ENCODE results near the gene SOCS2.
"Not testable (repeated sequence)": the region's sequence is repeated elsewhere in the genome, so short reads cannot be mapped to it uniquely, and the experiment has no call there.

The SOCS2 gene

DNA sequence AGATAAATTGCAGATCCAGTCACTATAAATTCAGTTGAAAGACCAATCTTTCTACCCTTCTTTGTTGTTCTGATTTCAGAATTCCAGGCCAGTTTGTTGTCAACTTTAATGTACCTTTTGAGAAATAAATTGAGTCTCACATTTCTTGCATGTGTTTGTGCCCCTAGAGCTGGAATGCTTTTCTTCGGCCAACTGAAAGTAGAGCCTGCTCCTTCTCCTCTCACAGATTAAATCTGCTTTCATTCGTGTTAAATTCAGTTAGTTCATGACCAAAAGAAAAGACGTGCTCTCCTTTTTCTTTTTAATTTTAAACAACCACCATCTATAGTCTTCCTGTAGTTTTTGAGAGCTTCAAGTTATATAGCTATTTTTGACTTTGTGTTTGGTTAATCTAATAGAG lies 22.9 kb downstream of the SOCS2 start:
- no peak for DNase-seq

GRCh38 chr12:93597608-93598007 lies 25.1 kb downstream of the SOCS2 start:
- no peak for DNase-seq

DNA sequence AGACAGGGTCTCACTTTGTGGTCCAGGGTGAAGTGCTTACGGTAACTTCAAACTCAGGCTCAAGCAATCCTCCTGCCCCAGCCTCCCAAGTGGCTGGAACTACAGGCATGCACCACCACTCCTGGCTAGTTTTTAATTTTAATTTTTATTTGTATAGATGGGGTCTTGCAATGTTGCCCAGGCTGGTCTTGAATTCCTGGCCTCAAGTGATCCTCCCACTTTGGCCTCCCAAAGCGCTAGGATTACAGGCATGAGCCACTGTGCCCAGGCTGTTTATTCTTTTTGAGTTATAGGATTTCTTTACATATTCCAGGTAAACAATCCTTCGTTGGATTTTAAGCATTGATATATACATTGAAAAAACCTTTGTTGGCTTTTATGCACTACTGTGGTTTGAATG lies 26.7 kb downstream of the SOCS2 start:
- DNase-seq: no peak

DNA sequence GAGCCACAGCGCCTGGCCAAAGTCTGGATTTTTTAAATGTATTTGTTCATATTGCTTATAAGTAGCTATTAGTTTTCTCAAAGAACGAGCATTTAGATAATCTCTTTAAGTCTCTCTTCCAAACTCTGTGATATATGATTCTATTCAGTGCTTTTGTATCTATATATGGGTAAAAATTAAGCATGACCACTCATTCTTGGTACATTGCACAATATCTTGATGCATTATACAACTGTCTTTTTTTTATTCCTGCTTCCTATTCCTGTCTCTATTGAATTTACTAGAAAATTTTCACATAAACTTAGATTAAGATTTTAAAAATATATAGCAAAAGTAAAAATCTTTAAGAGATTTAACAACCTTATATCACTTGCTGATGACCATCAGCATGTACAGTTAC lies 29.1 kb downstream of the SOCS2 start:
- DNase-seq: no peak

- no peak for DNase-seq
Measured at GRCh38 chr12:93602897-93603668, 30.6 kb downstream of the SOCS2 start.

DNA sequence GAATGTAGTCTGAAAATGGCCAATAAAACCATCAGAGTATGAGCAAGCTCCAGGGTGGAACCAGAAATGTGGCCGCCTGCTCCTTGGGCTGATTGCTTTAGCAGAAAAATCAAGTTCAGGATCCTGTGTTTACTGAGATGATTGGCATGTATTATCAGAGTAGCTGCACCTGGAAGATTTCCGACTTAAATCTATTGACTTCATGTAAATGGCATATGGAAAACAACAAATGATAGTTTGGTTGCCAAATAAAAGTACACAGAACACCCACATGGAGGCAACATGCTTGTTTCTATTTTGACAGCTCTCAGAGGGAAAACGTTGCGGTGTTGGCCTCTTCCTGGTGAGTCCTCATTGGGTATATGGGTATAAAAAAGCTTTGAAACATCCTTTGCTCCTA lies 31.3 kb downstream of the SOCS2 start:
- DNase-seq: no peak

GRCh38 chr12:93608313-93608712 lies 35.8 kb downstream of the SOCS2 start:
- no peak for DNase-seq

DNA sequence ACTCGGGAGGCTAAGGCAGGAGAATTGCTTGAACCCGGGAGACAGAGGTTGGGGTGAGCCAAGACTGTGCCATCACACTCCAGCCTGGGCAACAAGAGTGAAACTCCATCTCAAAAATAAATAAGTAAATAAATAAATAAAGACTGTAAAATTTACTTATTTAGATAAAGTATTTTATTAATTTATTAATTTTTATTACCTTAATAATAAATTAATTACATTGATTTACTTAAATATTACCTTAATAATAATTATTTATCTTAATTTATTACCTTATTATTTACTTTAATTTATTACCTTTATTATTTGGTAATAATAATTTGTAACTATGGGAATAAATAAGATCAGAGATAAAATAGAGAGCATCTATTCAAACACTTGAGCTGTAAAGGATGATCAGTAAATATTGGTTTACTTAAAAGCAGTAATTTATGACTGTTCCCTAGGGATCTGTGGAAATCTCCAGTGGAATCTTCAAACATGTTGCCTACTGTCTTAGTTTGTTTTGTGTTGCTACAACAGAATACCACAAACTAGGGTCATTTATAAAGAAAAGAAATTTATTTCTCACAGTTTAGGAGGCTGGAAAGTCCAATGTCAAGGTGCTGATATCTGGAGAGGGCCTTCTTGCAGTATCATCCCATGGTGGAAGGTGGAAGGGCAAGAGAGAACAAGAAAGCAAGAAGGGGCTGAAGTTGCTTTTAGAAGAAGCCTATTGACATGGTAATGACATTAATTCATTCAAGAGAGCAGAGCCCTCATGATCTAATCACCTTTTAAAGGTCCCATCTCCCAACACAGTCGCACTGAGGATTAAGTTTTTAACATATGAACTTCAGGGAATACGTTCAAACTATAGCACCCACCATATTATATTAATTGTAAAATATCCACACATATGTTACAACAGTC lies 37.1 kb downstream of the SOCS2 start:
- no peak for DNase-seq

DNA sequence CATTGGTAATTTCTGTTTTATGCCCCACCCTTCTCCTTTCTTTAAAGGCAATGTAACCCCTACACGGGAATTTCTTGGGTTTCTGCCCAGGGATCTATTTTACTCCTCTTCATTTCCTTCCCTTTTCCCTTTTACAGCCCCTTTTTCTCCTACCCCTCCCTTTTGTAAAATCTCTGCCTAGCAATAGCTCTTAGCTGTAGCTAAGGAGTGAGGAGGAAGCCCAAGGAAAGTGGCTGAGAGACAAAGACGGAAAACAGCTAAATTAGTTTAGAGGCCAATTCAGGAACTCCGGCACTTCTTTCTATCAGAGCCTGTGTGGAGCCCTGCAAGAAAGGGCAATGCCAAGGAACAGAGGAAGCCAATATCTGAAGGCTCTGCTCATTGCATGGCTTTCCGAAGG lies 40.3 kb downstream of the SOCS2 start:
- DNase-seq: no peak

DNA sequence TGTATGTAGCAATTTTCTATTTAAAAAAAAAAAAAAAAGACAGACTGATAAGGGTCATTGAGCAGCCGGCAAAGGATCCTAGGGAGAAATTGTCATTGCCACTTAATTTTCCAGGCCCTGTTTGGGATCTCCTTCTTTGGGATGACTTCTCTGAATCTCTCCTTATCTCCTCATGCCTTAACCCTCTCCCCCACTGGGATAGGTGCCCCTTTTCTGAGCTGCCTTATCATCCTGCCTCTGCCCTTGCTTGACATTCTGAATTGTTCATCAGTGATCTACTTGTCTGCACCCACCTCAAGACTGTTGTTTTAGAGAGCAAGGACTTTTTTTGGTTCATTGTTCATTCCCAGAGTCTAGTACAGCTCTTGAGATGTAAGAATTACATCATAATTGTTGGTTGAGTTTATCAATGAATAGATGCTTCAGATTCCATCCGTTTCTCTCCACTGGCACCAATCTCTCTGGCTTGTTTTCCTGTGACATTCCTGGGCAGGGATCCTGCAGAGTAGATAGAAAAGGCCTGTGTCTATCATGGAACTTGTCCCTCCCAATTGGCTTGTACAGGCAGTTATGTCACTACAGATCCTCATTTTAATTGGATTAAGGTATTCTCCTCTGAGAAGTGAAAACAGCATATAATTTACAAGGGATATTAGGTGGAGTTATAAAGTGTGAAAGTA lies 42.6 kb downstream of the SOCS2 start:
- no peak for DNase-seq

GRCh38 chr12:93616584-93617101 lies 44.2 kb downstream of the SOCS2 start:
- DNase-seq: no peak

GRCh38 chr12:93618891-93619410 lies 46.5 kb downstream of the SOCS2 start:
- DNase-seq: no peak

- DNase-seq: no peak
Measured at GRCh38 chr12:93621986-93622385, 49.5 kb downstream of the SOCS2 start.

DNA sequence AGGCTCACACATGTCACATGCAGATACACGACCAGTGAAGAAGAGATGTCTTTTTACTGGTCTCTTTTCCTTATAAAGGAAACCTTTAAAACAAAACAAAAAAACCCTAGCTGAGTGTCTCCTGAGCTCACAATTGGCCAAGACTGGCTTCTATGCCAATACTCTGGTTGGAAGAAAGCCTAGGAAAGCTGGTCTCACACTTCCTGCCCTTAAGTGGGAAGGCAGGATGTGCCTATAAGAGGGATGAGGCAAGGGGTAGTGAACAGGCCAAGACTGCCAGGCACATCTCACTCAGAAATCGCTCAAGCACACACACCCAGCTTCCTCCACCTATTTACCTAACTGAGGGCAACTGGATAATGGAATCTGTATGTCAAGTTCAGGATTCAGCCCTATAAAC lies 50.0 kb downstream of the SOCS2 start:
- no peak for DNase-seq

DNA sequence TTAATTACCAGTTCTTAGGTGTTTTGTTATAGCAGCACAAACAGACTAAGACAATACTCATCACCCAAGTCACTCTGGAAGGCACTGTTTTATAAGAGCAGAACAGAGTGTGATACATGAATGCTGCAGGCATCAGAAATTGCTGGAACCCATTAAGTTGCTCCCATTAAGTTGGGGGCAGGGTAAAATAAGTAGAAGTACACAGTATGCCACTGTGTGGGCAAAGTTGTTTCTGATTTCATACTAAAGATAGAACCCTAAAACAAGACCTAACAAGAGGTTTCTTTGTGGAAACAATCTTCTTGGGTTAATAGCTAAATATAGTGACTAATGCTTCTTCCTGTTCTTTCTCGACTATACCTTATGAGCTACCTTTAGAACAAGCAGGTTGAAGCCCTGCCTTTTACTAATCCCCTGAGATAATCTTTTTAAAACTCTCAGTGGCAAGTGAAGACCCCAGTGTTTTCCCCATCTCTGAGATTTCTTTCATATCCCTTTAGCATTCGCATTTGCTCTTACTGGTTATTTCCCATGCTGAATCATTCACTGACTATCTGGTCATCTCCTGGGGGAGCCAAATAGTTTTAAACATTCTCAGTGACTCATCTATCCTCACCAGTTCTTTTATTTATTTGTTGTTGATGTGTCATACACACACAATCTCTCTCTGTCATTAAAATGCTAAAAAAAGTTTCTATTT lies 52.3 kb downstream of the SOCS2 start:
- DNase-seq: no peak

GRCh38 chr12:93625295-93625645 lies 52.8 kb downstream of the SOCS2 start:
- not testable (repeated sequence) for DNase-seq

DNA sequence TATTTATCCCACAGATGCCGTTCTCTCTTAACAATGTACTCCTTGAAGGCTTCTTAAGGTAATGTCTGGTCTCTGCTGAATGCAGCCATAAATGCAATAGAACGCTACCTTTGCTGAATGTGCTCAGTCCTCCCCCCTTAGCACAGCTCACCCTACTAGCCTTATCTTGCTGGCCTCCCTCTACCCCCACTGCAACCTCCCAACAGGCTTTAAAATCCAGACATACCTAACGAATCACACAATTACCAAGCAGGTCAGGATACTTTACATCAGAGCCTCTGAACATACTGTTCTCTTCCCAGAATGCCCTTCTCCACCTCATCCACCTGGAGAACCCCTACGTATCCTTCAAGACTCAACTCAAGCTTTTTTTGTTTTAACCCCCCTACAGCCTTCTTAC lies 53.7 kb downstream of the SOCS2 start:
- DNase-seq: no peak
